SJCRH30 (cell line): ENCODE measurements around the gene MORC4. TPM values are rescaled to one million over a fixed set of nuclear protein-coding genes. Genes with fewer than 3 reads are reported as not detected.
A peak's percentile ranks its signal among the peaks of the same experiment; 100 is the strongest.

Experiments
- DNase-seq, 2 experiments: peaks; one replicate each; pipeline ENCODE4 v3.0.0-alpha.2; 2015 to 2020
- H3K27ac ChIP-seq: fragments of 250-450 bp; sonication (Bioruptor Pico); 2 replicates; pipeline ENCODE4 v1.5.1; 2020; ENCODE audit warnings: mild to moderate bottlenecking, moderate library complexity
- H3K27me3 ChIP-seq: fragments of 250-450 bp; sonication (Bioruptor Pico); 2 replicates; pipeline ENCODE4 v1.5.1; 2020; ENCODE audit warnings: mild to moderate bottlenecking, moderate library complexity
- H3K36me3 ChIP-seq: fragments of 250-450 bp; sonication (Bioruptor Pico); 2 replicates; pipeline ENCODE4 v1.5.1; 2020; ENCODE audit warnings: mild to moderate bottlenecking, moderate library complexity
- H3K4me1 ChIP-seq: fragments of 250-450 bp; sonication (Bioruptor Pico); 2 replicates; pipeline ENCODE4 v1.5.1; 2020; ENCODE audit warnings: mild to moderate bottlenecking, moderate library complexity
- H3K4me3 ChIP-seq: fragments of 250-450 bp; sonication (Bioruptor Pico); 2 replicates; pipeline ENCODE4 v1.5.1; 2020; ENCODE audit warnings: mild to moderate bottlenecking, moderate library complexity
- H3K9me3 ChIP-seq: fragments of 250-450 bp; sonication (Bioruptor Pico); replicated peaks from 2 replicates; pipeline ENCODE4 v1.5.1; 2020; ENCODE audit warnings: mild to moderate bottlenecking, moderate library complexity
- total RNA-seq: library from RNA; depleted of rRNA; stranded (reverse); fragments of >200 nt; shearing (Covaris generic); gene quantifications from 2 replicates; pipeline ENCODE4 v1.2.3, GENCODE V29; 2014

The MORC4 gene
- total RNA-seq, 1 experiment from 2014 or later: 22.9 TPM

DNA sequence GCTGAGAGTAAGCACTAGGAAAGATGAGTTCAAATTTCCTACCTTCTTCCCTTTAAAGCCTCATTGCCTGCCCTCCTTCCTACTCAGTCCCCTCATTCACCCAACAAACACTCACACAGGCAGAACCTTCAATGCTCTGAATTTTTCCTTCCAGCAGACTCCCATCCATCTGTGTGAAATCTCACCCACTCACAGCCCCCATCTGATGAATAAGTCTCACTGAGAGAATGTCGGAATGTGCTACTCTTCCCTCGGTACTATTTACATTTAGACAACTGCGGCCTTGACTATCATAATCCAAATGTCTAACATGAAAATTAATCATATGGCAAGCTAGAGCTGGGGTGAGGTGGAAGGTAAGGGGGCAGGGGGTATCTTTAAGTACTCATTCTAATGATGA lies 60.4 kb downstream of the MORC4 start:
- no peak for DNase-seq
- no peak overlapping the region for H3K27ac ChIP-seq
- H3K4me3 ChIP-seq: no peak overlapping the region
- no peaks in the 10 kb centered on the region for H3K9me3 ChIP-seq
- no peaks in the 10 kb centered on the region for H3K27me3 ChIP-seq
- H3K36me3 ChIP-seq: no peaks in the 10 kb centered on the region
- H3K4me1 ChIP-seq: no peaks in the 10 kb centered on the region

DNA sequence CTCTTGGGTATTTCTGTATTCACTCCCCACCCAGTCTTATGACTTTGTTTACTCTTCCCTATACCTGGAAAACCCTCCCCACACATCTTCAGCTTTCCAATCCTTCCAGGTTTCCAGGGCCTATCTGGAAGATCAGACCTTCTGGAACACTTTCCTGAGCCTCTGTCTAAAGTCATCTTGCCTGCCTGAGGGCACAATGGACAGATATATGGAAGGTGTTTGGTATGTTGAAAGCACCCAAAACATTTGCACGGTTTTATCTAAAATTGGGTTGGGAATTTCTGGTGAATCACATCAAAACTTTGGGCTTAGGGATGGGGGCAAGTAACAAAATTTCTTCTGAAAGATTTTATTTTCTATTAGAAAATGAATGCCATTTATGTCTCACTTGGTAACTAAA lies 63.8 kb downstream of the MORC4 start:
- no peaks in the 10 kb centered on the region for H3K27me3 ChIP-seq
- H3K9me3 ChIP-seq: no peaks in the 10 kb centered on the region
- no peaks in the 10 kb centered on the region for H3K36me3 ChIP-seq
- no peak overlapping the region for H3K27ac ChIP-seq
- H3K4me3 ChIP-seq: no peak overlapping the region
- H3K4me1 ChIP-seq: no peaks in the 10 kb centered on the region
- no peak for DNase-seq

DNA sequence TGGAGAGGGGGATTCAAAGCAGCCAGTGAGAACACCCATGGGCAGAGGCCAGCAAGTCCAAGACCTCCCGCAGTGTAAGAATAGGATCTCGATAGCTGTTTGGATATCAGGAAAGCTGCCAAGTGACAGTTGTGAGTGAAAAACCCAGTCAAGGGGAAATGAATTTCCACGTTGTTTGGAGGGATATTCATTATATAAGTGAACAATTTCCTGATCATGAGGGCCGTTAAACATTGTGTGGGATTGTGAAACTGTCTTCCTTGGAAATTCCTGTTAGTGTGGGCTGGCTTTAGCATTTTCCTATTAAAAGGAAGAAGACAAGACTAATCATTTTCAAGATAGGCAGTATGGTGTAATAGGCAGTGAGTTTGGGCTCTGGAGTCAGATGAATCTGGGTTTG lies 64.8 kb downstream of the MORC4 start:
- no peak overlapping the region for H3K4me3 ChIP-seq
- no peaks in the 10 kb centered on the region for H3K4me1 ChIP-seq
- H3K9me3 ChIP-seq: no peaks in the 10 kb centered on the region
- H3K27me3 ChIP-seq: no peaks in the 10 kb centered on the region
- no peaks in the 10 kb centered on the region for H3K36me3 ChIP-seq
- no peak overlapping the region for H3K27ac ChIP-seq
- DNase-seq: no peak

DNA sequence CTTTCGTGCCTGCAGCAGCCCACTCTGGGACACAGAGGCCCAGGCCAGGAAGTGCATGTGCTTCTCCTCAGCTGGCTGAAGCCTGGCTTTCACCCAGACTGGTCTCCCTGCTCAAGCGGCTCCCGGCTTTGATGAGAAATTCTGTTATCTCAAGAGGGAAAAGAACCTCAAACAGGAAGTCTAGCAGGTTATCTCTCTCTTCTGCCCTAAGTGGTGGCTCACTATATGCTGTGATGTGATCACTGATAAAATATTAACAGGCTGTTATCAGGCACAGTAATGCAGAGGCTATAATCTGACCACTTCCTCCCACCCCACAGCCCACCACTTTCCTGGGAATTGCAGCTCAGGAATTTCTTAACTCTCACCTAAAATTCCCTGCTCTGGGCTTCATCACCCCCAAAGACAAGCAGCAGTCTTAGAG lies 66.5 kb downstream of the MORC4 start:
- Histone ChIP-seq H3K27ac (no peak overlapping the region), H3K27me3 (no peaks in the 10 kb centered on the region), H3K36me3 (no peaks in the 10 kb centered on the region), H3K4me3 (no peak overlapping the region), H3K4me1 (no peaks in the 10 kb centered on the region), H3K9me3 (no peaks in the 10 kb centered on the region)
- DNase-seq: no peak

DNA sequence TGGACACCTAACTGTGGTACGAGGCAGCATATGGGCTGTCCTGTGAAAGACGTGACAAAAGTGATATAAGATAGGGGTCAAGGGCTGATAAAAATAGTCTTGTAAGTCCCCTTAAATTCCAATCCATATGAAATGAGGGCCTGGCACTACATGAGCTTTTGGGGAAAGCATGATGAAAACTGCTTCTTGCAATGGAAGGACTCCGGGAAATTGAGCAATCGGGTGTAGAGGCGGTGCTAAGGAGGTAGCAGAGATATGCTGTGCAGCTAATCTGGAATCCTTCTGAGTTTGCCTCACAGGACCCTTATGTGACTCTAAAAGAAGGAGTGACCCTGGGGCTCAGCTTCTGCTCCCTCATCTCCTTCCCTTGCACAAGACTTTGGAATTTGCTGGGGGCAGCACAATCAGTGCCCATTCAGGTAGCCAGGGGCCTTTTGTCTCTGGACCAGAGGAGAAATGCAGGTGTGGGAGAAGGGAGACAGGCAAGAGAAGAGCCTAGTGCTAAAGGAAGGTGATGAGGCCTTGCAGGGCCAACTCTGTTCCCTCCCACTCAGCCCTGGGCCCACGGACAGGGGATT lies 67.0 kb downstream of the MORC4 start:
- no peak overlapping the region for H3K4me3 ChIP-seq
- H3K36me3 ChIP-seq: no peaks in the 10 kb centered on the region
- no peak for DNase-seq
- H3K4me1 ChIP-seq: no peaks in the 10 kb centered on the region
- H3K27ac ChIP-seq: no peak overlapping the region
- H3K27me3 ChIP-seq: no peaks in the 10 kb centered on the region
- H3K9me3 ChIP-seq: no peaks in the 10 kb centered on the region

DNA sequence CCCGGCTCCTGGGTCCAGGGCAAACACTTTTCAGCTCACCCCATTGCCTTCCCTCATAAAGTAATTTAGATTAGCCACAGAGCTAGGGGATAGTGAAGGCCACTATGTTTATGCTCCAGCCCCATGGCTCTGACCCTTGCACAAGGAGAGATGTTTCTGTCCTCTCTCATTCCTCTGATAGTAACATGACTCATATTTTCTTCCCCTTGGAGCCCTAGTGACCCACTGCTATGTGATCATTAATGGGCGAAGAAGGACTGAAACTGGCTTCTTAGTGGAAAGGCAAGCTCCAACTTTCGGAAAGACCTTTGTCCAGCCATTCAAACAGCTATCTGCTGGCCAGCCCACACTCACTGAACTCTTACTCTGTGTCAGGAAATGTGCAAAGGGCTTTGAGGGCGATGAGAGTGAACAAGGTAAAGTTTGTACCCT lies 67.5 kb downstream of the MORC4 start:
- Histone ChIP-seq H3K4me1 (no peaks in the 10 kb centered on the region), H3K9me3 (no peaks in the 10 kb centered on the region), H3K27me3 (no peaks in the 10 kb centered on the region), H3K27ac (no peak overlapping the region), H3K36me3 (no peaks in the 10 kb centered on the region), H3K4me3 (no peak overlapping the region)
- DNase-seq: no peak

DNA sequence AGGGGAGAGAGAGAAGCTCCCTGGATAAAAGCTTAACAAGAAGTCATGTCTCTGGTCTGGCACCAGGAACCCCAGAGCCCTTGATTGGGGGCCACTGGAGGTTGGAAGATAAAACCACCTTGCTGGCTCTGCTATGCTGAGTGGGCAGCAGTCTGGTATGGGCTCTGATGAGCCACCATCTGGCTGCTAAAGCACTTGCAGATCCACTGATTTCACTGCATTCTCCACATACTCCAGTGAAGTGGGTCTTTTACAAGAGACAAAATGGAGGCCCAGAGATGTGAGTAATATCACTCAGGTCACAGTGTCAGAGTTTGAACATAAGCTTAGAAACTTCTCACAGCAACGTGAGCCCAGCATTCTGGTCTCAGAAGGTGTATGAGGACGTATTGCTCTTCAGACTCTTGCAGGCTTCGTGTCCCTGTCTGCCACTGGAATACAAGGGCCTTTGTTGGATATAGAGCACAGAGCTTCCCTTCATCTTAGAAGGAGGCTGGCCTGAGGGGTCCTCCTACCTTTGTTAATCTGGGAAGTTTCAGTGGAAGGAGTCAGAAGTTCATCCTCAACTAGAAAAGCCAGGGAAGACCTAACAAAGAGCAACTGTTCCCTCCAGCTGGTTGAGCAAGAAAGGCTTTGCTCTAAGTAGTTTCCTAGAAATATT lies 68.1 kb downstream of the MORC4 start:
- Histone ChIP-seq H3K9me3 (no peaks in the 10 kb centered on the region), H3K4me3 (no peak overlapping the region), H3K27me3 (no peaks in the 10 kb centered on the region), H3K27ac (no peak overlapping the region), H3K36me3 (no peaks in the 10 kb centered on the region), H3K4me1 (no peaks in the 10 kb centered on the region)
- DNase-seq: no peak

DNA sequence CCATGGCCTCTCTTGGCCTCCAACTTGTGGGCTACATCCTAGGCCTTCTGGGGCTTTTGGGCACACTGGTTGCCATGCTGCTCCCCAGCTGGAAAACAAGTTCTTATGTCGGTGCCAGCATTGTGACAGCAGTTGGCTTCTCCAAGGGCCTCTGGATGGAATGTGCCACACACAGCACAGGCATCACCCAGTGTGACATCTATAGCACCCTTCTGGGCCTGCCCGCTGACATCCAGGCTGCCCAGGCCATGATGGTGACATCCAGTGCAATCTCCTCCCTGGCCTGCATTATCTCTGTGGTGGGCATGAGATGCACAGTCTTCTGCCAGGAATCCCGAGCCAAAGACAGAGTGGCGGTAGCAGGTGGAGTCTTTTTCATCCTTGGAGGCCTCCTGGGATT lies 71.8 kb downstream of the MORC4 start:
- peak in 1 of 2 experiments; percentile 27 for DNase-seq
- Histone ChIP-seq H3K9me3 (no peaks in the 10 kb centered on the region), H3K36me3 (no peaks in the 10 kb centered on the region), H3K4me1 (no peaks in the 10 kb centered on the region), H3K27ac (no peak overlapping the region), H3K27me3 (no peaks in the 10 kb centered on the region), H3K4me3 (no peak overlapping the region)

DNA sequence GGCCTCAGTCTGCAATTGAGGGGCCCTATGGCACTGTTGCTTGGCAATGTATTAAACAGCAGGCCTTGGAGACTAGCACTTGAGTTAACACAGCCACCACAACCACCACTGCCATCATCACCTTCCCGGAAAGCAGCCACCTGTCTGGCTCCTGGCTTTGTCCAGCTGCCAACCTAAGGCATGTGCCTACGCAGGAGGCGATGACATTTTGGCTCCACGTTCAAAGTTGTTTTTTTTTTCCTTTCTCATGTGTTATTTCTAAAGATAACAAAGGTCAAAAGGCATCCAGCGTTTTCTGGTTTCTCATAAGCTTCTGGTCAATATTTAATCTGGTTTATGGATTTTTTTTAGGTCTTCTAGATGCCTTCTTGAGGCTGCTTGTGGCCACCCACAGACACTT lies 72.3 kb downstream of the MORC4 start:
- Histone ChIP-seq H3K4me3 (no peak overlapping the region), H3K36me3 (no peaks in the 10 kb centered on the region), H3K9me3 (no peaks in the 10 kb centered on the region), H3K27ac (no peak overlapping the region), H3K27me3 (no peaks in the 10 kb centered on the region), H3K4me1 (no peaks in the 10 kb centered on the region)
- DNase-seq: no peak

DNA sequence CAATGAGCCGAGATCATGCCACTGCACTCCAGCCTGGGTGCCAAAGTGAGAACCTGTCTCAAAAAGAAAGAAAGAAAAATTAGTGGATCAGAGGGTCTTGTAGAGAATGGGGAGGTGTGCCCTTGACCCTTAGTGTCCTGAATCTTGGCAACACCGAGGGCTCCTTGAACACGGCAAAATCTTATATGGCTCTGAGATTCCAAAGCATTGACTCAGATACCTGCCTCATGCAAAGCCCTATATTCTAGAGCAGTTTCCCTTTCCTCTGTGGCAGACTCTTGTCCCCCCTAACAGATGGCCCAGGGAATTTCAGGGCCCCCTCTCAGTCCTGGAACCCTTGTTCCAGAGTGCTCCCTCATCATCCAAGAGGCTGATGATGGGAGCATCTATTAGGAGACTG lies 73.0 kb downstream of the MORC4 start:
- Histone ChIP-seq H3K4me1 (no peaks in the 10 kb centered on the region), H3K27ac (no peak overlapping the region), H3K27me3 (no peaks in the 10 kb centered on the region), H3K9me3 (no peaks in the 10 kb centered on the region), H3K36me3 (no peaks in the 10 kb centered on the region), H3K4me3 (no peak overlapping the region)
- no peak for DNase-seq

DNA sequence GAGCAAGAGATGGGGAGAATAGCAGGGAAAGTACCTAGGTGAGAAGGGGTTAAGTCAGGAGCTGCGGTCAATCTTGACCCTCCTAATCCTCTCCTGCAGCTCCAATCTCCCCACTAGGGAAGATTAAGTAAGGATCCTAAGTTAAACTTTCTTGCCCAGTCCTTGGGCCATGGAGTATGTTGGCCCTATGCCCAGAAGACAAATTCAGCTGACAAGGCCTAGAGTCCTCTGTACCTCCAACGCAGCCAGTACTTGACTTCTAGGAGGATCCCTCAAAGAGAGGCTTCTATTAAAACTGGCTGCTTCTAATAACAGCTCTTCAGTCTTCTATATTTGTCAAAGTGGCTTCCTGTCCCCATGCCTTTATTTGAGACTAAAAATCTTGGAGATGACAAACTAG lies 78.4 kb downstream of the MORC4 start:
- Histone ChIP-seq H3K4me3 (no peak overlapping the region), H3K27ac (no peak overlapping the region), H3K4me1 (no peaks in the 10 kb centered on the region), H3K27me3 (no peaks in the 10 kb centered on the region), H3K9me3 (no peaks in the 10 kb centered on the region), H3K36me3 (no peaks in the 10 kb centered on the region)
- no peak for DNase-seq

DNA sequence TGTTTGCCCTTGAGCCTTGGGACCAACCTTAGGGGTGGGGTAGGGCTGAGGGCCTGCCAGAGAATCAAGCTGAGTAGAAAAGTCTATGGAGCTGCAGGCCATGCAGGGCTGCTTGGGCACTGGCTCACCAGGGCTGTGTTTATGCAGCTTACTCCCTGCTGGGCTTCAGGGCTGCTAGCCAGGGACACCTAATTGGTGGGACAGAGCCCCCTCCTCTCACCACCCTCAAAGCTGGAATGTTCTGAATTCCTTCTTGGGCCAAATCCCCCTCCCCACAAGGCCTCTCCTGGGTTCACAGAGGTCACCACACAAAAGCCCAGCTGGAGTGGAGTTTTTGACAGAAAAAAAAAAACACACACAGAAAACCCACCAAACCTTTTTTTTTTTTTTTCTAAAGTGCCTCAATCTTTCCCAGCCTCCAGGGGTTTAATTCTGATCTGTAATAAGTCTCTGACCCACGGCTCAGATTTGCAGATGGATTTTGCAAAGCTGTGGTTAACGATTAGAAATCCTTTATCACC lies 80.0 kb downstream of the MORC4 start, which contains the start of gene CLDN2:
TSS of gene CLDN2 (plus strand) at position 471 of the 521 bp plus-strand sequence. CDS start 7,827 bp downstream, outside the sequence.
- H3K27me3 ChIP-seq: no peaks in the 10 kb centered on the region
- no peak within 1 kb of the TSS for H3K27ac ChIP-seq
- H3K4me3 ChIP-seq: no peak within 1 kb of the TSS
- DNase-seq: no peak
- no peaks in the 10 kb centered on the region for H3K9me3 ChIP-seq
- H3K36me3 ChIP-seq: no peaks in the 10 kb centered on the region
- H3K4me1 ChIP-seq: no peaks in the 10 kb centered on the region

DNA sequence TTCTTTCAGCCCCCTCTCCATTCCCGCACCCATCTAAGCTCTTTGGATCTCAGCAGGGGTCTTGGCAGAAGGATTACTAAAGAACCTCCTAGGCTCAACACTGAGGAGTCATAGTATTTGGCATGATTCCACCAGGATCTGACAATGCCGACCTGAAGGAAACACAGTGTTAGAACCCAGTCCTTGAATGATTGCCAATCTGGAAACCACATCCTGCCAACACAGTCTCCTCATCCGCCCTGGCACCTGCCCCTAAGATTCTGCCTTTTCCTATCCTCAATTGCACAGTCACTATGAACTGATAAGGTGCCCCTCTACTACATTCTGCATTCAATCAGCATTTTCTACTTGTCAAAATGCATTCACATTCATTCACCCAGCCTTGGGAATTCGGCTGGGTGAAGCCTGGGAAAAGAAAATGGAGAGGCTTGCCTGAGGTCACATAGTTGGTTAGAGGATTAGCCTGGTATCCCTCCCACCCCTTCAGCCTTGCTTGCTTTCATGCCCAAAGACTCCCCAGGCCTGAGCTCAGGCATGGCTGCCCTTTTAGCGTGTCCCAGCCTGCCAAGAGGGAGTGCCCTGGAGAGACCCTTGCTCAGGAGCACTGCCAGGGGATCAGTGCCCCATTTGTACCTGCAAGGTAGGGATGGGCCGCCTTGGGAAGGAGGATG lies 82.0 kb downstream of the MORC4 start:
- H3K27me3 ChIP-seq: no peaks in the 10 kb centered on the region

DNA sequence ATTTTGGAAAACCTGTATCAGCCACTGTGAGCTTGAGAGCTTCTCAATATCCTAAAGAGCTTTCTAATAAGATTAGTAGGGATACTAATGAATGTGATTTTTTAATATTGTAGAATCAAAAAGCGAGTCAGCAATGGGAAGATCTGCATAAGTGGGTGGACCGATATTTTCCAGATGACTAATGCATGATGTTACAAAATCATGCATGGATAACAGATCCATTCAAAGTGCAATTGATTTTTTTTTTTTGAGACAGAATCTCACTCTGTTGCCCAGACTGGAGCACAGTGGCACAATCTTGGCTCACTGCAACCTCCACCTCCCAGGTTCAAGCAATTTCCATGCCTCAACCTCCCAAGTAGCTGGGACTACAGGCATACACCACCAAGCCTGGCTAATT lies 87.1 kb downstream of the MORC4 start:
- no peaks in the 10 kb centered on the region for H3K36me3 ChIP-seq
- no peaks in the 10 kb centered on the region for H3K9me3 ChIP-seq
- no peak for DNase-seq
- no peaks in the 10 kb centered on the region for H3K27me3 ChIP-seq
- no peaks in the 10 kb centered on the region for H3K4me1 ChIP-seq
- H3K4me3 ChIP-seq: no peak overlapping the region
- no peak overlapping the region for H3K27ac ChIP-seq

More for the DNA sequence above, 82.0 kb downstream of the MORC4 start:
- no peak overlapping the region for H3K27ac ChIP-seq
- no peaks in the 10 kb centered on the region for H3K9me3 ChIP-seq
- no peaks in the 10 kb centered on the region for H3K36me3 ChIP-seq
- no peaks in the 10 kb centered on the region for H3K4me1 ChIP-seq
- DNase-seq: peak in 1 of 2 experiments; percentile 17
- no peak overlapping the region for H3K4me3 ChIP-seq

DNA sequence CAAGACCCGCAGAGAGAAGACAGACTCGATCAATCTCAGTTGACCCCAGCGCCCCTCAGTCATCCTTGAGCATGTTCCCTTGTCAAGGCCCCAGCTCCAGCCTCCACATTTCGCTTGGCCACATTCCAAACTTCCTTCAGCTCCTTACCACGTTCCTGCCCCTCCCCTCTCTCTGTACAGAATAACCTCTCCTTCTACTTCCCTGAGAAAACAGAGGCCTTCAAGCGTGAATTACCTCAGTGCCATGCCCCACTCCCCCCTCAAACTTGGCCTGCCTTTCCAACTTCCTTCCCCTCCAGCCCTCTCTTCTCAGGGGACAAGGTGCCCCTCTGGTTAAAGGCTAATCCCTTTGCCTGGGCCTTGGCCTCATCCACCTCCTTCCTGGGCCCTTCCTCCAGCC lies 93.7 kb downstream of the MORC4 start:
- no peaks in the 10 kb centered on the region for H3K36me3 ChIP-seq
- H3K4me1 ChIP-seq: peaks cover 15% of the 10 kb centered on the region
- DNase-seq: peak in 1 of 2 experiments; percentile 11
- H3K27me3 ChIP-seq: no peaks in the 10 kb centered on the region
- no peaks in the 10 kb centered on the region for H3K9me3 ChIP-seq
- H3K4me3 ChIP-seq: no peak overlapping the region
- H3K27ac ChIP-seq: no peak overlapping the region
